Right atrium auricular region (tissue), 2 donors: ENCODE data around the gene STXBP3. TPM values are rescaled to one million over a fixed set of nuclear protein-coding genes. Genes with fewer than 3 reads are reported as not detected.

Experiments used
- DNase-seq: peaks from one replicate; pipeline ENCODE4 v3.0.0-alpha.2; 2019; ENCODE audit warnings: low spot score
- H3K27ac ChIP-seq, 2 donors: fragments of 200-600 bp; sonication (generic); 1 replicate in 1 of 2; 2 replicates in 1 of 2; pipeline ENCODE4 v1.5.1; 2016 to 2019
- H3K27me3 ChIP-seq, 2 donors: fragments of 200-600 bp; sonication (generic); one replicate each; pipeline versions ENCODE4 v1.5.1 to v1.6.0; 2017 to 2019
- H3K36me3 ChIP-seq: fragments of 200-600 bp; sonication (generic); one replicate; pipeline ENCODE4 v1.5.1; 2016
- H3K4me1 ChIP-seq, 2 donors: fragments of 200-600 bp; sonication (generic); one replicate each; pipeline versions ENCODE4 v1.5.1 to v1.6.0; 2017 to 2019
- H3K4me3 ChIP-seq, 2 donors: fragments of 200-600 bp; sonication (generic); 1 replicate in 1 of 2; 2 replicates in 1 of 2; pipeline ENCODE4 v1.5.1; 2017 to 2019; ENCODE audit warnings: mild to moderate bottlenecking in 1 of 2, moderate library complexity in 1 of 2
- H3K9me3 ChIP-seq, 2 donors: fragments of 200-600 bp; sonication (generic); one replicate each; pipeline ENCODE4 v1.5.1; 2019
- total RNA-seq, 2 donors: library from RNA; depleted of rRNA; stranded (reverse); fragments of >200 nt; gene quantifications; one replicate each; pipeline ENCODE4 v1.1.0, GENCODE V29; 2016
- TF ChIP-seq, protein P1 (sequence below), 2 donors: fragments of 200-600 bp; sonication (generic); IDR thresholded peaks; one replicate each; pipeline ENCODE4 v1.5.1; 2019; ENCODE audit warnings: antibody characterized with exemption in 2 of 2

The STXBP3 gene
- total RNA-seq, 2 donors from 2014 or later, result 26.4 to 27.7 TPM

DNA sequence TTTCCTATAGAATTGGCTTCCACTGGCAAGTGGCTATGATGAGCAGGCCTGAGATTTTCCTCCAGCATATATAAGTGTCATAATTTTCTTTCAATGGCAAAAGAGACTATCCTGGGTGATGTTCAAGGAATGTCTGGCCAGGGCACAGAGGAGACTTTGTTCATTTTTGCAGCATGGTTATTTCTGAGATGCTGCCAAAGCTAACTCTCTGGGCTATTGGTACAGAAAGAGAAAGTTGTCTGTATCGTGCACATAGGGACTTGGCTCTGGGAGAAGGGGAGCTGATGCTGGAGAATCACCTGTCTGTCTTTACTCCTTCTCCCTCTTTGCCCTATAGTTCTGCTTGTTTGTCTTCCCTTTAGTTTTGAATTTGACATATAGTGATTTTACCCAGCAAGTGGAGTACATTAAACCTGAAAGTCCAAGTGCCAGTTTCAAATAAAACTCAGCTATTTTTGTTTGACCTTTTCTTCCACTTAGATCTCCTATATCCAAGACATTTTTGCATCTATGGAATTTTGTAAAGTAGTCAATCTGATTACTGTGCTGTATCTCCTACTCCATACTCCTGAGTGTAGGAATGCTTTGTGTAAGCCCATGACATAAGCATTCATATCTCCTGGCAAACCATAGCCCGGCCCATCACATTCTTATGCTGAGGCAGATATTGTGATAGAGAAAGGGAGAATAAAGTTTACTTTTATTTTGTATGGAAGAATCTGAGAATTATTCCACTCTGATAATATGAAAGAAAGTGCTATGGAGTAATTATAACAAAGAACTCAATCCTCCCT is 29.8 kb upstream of the STXBP3 start:
- no peak overlapping the region for H3K4me3 ChIP-seq
- no peak overlapping the region for H3K27ac ChIP-seq
- H3K36me3 ChIP-seq, result no peaks in the 10 kb centered on the region
- TF ChIP-seq, protein P1, sequence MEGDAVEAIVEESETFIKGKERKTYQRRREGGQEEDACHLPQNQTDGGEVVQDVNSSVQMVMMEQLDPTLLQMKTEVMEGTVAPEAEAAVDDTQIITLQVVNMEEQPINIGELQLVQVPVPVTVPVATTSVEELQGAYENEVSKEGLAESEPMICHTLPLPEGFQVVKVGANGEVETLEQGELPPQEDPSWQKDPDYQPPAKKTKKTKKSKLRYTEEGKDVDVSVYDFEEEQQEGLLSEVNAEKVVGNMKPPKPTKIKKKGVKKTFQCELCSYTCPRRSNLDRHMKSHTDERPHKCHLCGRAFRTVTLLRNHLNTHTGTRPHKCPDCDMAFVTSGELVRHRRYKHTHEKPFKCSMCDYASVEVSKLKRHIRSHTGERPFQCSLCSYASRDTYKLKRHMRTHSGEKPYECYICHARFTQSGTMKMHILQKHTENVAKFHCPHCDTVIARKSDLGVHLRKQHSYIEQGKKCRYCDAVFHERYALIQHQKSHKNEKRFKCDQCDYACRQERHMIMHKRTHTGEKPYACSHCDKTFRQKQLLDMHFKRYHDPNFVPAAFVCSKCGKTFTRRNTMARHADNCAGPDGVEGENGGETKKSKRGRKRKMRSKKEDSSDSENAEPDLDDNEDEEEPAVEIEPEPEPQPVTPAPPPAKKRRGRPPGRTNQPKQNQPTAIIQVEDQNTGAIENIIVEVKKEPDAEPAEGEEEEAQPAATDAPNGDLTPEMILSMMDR (IDR thresholded peaks at IDR 0.05), result no peak
- peaks cover 0 to 33% of the 10 kb centered on the region in 2 donors for H3K4me1 ChIP-seq
- DNase-seq, result no peak
- H3K27me3 ChIP-seq, result no peaks in the 10 kb centered on the region
- no peaks in the 10 kb centered on the region for H3K9me3 ChIP-seq

GRCh38 chr1:108717774-108718316 is 28.6 kb upstream of the STXBP3 start:
- H3K9me3 ChIP-seq, result no peaks in the 10 kb centered on the region
- no peak for DNase-seq
- no peaks in the 10 kb centered on the region for H3K27me3 ChIP-seq
- no peak overlapping the region for H3K27ac ChIP-seq
- peaks cover 0 to 33% of the 10 kb centered on the region in 2 donors for H3K4me1 ChIP-seq
- no peak overlapping the region for H3K4me3 ChIP-seq
- no peaks in the 10 kb centered on the region for H3K36me3 ChIP-seq
- TF ChIP-seq, protein P1 (IDR thresholded peaks at IDR 0.05), result no peak

GRCh38 chr1:108718927-108719655 is 27.4 kb upstream of the STXBP3 start:
- H3K27me3 ChIP-seq, result no peaks in the 10 kb centered on the region
- H3K4me3 ChIP-seq, result no peak overlapping the region
- TF ChIP-seq, protein P1 (IDR thresholded peaks at IDR 0.05), result no peak

DNA sequence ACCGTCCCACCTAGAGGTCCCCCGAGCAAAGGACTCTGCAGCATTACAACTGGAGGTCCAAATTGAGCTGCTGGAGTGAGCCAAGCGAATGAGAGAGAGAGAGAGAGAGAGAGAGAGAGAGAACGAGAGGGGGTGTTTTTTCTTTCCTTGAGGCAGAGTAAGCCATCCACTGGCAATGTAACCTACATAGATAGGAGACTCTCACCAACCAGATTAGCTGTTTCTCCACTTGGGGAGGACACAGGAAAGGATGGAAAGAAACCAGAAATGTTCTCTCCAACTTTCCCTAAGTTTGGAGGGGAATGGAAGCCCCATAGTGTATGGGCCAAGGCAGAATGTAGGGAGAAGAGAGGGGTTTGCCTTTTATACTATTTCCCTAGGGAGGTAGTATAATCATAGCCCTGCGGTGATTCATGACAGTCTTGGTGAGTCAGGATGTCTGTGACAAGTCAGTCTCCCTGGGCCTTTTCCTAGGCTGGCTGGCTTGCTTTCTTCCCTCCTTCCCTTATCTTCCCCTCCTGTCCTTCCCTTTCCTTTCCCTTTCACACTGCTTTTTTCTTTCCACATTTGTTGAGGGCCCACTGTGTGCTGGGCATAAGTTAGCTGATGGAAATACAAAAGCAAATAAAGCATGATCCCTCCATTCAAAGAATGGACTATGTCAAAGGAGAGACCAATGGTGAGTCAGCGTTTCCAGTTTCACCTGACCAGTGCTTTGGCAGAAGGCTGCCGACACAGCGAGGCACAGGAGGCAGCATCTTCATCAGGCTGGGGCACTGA is 26.6 kb upstream of the STXBP3 start:
- no peaks in the 10 kb centered on the region for H3K27me3 ChIP-seq
- peaks cover 0 to 33% of the 10 kb centered on the region in 2 donors for H3K4me1 ChIP-seq
- H3K9me3 ChIP-seq, result no peaks in the 10 kb centered on the region
- peak; percentile 66 for DNase-seq
- H3K27ac ChIP-seq, result peak overlapping the region in 1 of 2 donors; percentile 74
- H3K36me3 ChIP-seq, result no peaks in the 10 kb centered on the region
- no peak overlapping the region for H3K4me3 ChIP-seq
- TF ChIP-seq, protein P1 (IDR thresholded peaks at IDR 0.05), result no peak

More at GRCh38 chr1:108718927-108719655, 27.4 kb upstream of the STXBP3 start:
- H3K4me1 ChIP-seq, result peaks cover 0 to 33% of the 10 kb centered on the region in 2 donors
- H3K36me3 ChIP-seq, result no peaks in the 10 kb centered on the region
- H3K27ac ChIP-seq, result peak overlapping the region in 1 of 2 donors; percentile 74
- DNase-seq, result no peak
- no peaks in the 10 kb centered on the region for H3K9me3 ChIP-seq

- peak overlapping the region; percentile 13 to 21 for H3K27ac ChIP-seq
- no peaks in the 10 kb centered on the region for H3K9me3 ChIP-seq
- no peak overlapping the region for H3K4me3 ChIP-seq
- H3K4me1 ChIP-seq, result peaks cover 0 to 20% of the 10 kb centered on the region in 2 donors
- H3K36me3 ChIP-seq, result no peaks in the 10 kb centered on the region
- TF ChIP-seq, protein P1 (IDR thresholded peaks at IDR 0.05), result no peak
- no peaks in the 10 kb centered on the region for H3K27me3 ChIP-seq
- DNase-seq, result no peak
These were observed 24.2 kb upstream of the STXBP3 start for GRCh38 chr1:108722292-108722691.
